ENCODE measurements around the gene RIPOR1. TPM values are rescaled to one million over a fixed set of nuclear protein-coding genes. Genes with fewer than 3 reads are reported as not detected.

The RIPOR1 gene
- total and polyA plus RNA-seq, 2 of the 4 experiments (the other 2 are of a cell fraction), result 9.5 to 41.3 TPM

- dilution Hi-C loops (cut with HindIII; ENCODE audit: low sequenced_read_pairs, unreplicated experiment) (no loop called here), intact Hi-C loops (cut with micrococcal nuclease) (loop anchor here (10.0 kb wide), 1 partner anchor 276 kb away; the partner anchor contains the start of genes RANBP10 and TSNAXIP1), in situ Hi-C loops (cut with MboI; ENCODE audit: low sequenced_read_pairs) (loop anchor here (10.0 to 25.0 kb wide), 2 partner anchors 136 to 408 kb away; partner anchors contain the start of genes ACD, C16orf86, CTRL and ENKD1)
- peak overlapping the region; percentile 88 for H3K27ac ChIP-seq (ENCODE audit: insufficient read depth, low read length)
- no peak overlapping the region; the same call in 2 of the 3 replicates for H2BK15ac ChIP-seq (ENCODE audit: low read depth, low read length)
- peak overlapping the region; percentile 86 for H2AK9ac ChIP-seq (replicated peaks; ENCODE audit: low read depth, low read length, poor library complexity)
- H3K79me1 ChIP-seq (ENCODE audit: low read depth in 1 of 2, low read length in 2 of 2), result peaks cover 27 to 42% of the 10 kb centered on the region in 2 experiments; a peak in 3 of 4 replicates
- no peaks in the 10 kb centered on the region for H3K9me3 ChIP-seq (ENCODE audit: control insufficient read depth, insufficient read depth, low read length)
- H3K4me3 ChIP-seq (ENCODE audit: insufficient read depth, low read depth, low read length), result peak overlapping the region; percentile 85
- 0 out of 2 replicates have a peak, but pooled peaks have one; percentile 2 for TF ChIP-seq CTCF (conservative IDR thresholded peaks at IDR 0.05; ENCODE audit: low read depth, low read length)
- TF ChIP-seq BHLHE40 (IDR thresholded peaks at IDR 0.05; ENCODE audit: low read depth, low read length), result no peak
- peak overlapping the region; percentile 74 for H2AFZ ChIP-seq (replicated peaks; ENCODE audit: low read length, poor library complexity)
- POLR2A ChIA-PET (ENCODE audit: unreplicated experiment), result interaction anchor here (0.6 kb wide), 1 partner anchor 563 kb away, joined by 3 read pairs; no protein-coding TSS in a partner anchor
- no peaks in the 10 kb centered on the region for H3K36me3 ChIP-seq (ENCODE audit: control insufficient read depth, insufficient read depth, low read length)
- peak overlapping the region; percentile 96 for H3K14ac ChIP-seq (replicated peaks; ENCODE audit: low read depth, low read length)
- peaks cover 20% of the 10 kb centered on the region for H3K9me1 ChIP-seq (ENCODE audit: insufficient read depth, low read length)
- H3K9ac ChIP-seq (ENCODE audit: low read depth, low read length), result peak overlapping the region; percentile 93
- ATAC-seq (ENCODE audit: low read depth) (peak; percentile 52), DNase-seq (peak; percentile 32)
- H2BK120ac ChIP-seq (ENCODE audit: low read depth, low read length), result peak overlapping the region; percentile 81; the same call in 1 of the 2 replicates
- H4K20me1 ChIP-seq (ENCODE audit: insufficient read depth, low read length), result peaks cover 36% of the 10 kb centered on the region
- peak overlapping the region; percentile 74 for H2BK5ac ChIP-seq (ENCODE audit: low read depth, low read length, poor library complexity, severe bottlenecking)
- peak overlapping the region; percentile 98 for H3K23ac ChIP-seq (ENCODE audit: low read depth, low read length)
- peak overlapping the region; percentile 84 for H3K56ac ChIP-seq (ENCODE audit: extremely low read depth, insufficient read depth, low read length)
- H4K91ac ChIP-seq (ENCODE audit: insufficient read depth, low read depth, low read length), result peak overlapping the region; percentile 80
- 0% methylated on average over 17 of the region's 65 CpGs; no CpG with 5 or more reads in 1 of the 2 experiments for WGBS, 2 experiments (ENCODE audit: extremely low coverage in 2 of 2, insufficient read length in 1 of 2)
- H3K4me1 ChIP-seq (ENCODE audit: control insufficient read depth, insufficient read depth, low read length), result peaks cover 15% of the 10 kb centered on the region
- CTCF ChIA-PET, result interaction anchor here (1.5 kb wide), 1 partner anchor 8 kb away, joined by 7 read pairs; no protein-coding TSS in a partner anchor
- H2AK5ac ChIP-seq (ENCODE audit: low read depth, low read length), result peak overlapping the region; percentile 98
- no peaks in the 10 kb centered on the region for H3K27me3 ChIP-seq (ENCODE audit: control insufficient read depth, insufficient read depth, low read length)
- no peak overlapping the region for H2BK20ac ChIP-seq (ENCODE audit: low read depth, low read length)
- H4K5ac ChIP-seq (ENCODE audit: low read depth, low read length), result peak overlapping the region; percentile 90
- H3K18ac ChIP-seq (ENCODE audit: low read depth, low read length), result peak overlapping the region; percentile 51
- peak overlapping the region; percentile 74 to 85 for H4K8ac ChIP-seq (ENCODE audit: low read depth in 2 of 2, low read length in 2 of 2)
- peak overlapping the region; percentile 96 for H3K4ac ChIP-seq (ENCODE audit: low read depth, low read length)
- BruUV-seq (replicated peaks), result no TSS peak
- peak overlapping the region; percentile 94 for H3K4me2 ChIP-seq (ENCODE audit: low read depth, low read length)
Observed at GRCh38 chr16:67528870-67529581, 397 bp downstream of the RIPOR1 start.

All from IMR-90 (cell line).